Hair follicle dermal papilla cell (primary cell): ENCODE results near the gene OR10A7. TPM values are rescaled to one million over a fixed set of nuclear protein-coding genes. Genes with fewer than 3 reads are reported as not detected.

Source experiments
- total RNA-seq: library from RNA; depleted of rRNA; stranded (reverse); fragments of >200 nt; gene quantifications from 2 replicates; pipeline ENCODE4 v1.2.3, GENCODE V29; 2012

Gene OR10A7
- total RNA-seq = not detected in 2 replicates

GRCh38 chr12:55220725-55221124 is at the start of gene OR10A7:
OR10A7 (plus strand) TSS chr12:55221025; CDS start chr12:55221025, 0 bp downstream.

GRCh38 chr12:55244309-55244708 is 23.5 kb downstream of the OR10A7 start, which contains the start of gene OR6C74:
OR6C74 (plus strand) TSS chr12:55244609; CDS start chr12:55247288, 2,679 bp downstream.

Other genes with a start within 250 kb of the OR10A7 start
- not detected in 2 replicates for gene TESPA1, start 236.3 kb upstream of the OR10A7 start, total RNA-seq
- not detected in 2 replicates for gene NEUROD4, start 201.1 kb upstream of the OR10A7 start, total RNA-seq
- not detected in 2 replicates for gene OR9K2, start 94.6 kb upstream of the OR10A7 start, total RNA-seq
- gene OR6C74, start 23.6 kb downstream of the OR10A7 start, total RNA-seq = not detected in 2 replicates
- not detected in 2 replicates for gene OR6C6, start 75.5 kb downstream of the OR10A7 start, total RNA-seq
- not detected in 2 replicates for gene OR6C1, start 93.3 kb downstream of the OR10A7 start, total RNA-seq
- gene OR6C3, start 109.7 kb downstream of the OR10A7 start, total RNA-seq = not detected in 2 replicates
- not detected in 2 replicates for gene OR6C75, start 141.9 kb downstream of the OR10A7 start, total RNA-seq
- not detected in 2 replicates for gene OR6C65, start 179.5 kb downstream of the OR10A7 start, total RNA-seq
- not detected in 2 replicates for gene OR6C76, start 205.2 kb downstream of the OR10A7 start, total RNA-seq
- gene OR6C2, start 223.1 kb downstream of the OR10A7 start, total RNA-seq = not detected in 2 replicates
- not detected in 2 replicates for gene OR6C70, start 249.1 kb downstream of the OR10A7 start, total RNA-seq